ENCODE results near the gene GRID2. TPM values are rescaled to one million over a fixed set of nuclear protein-coding genes. Genes with fewer than 3 reads are reported as not detected.

Gene GRID2
- total RNA-seq, 6 experiments from 2014 or later = not detected

DNA sequence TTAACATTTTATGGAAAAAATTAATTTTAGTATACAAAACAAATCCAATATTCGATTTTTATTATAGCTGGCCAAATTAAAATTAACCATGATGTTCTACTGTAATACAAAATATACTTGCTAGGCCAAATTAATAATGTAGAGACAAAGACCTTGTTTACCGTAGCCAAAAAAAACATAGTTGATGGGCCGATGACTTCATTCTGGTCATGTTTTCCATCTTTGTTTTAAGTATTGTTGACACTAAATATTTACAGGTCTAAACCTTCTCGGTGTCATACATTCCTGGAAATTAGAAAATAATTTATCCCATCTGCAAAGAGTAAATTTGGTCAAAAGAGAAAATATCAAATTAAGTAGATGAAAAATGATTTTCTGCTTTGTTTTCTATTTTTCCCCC is 698.5 kb downstream of the GRID2 start:
- Mint-ChIP-seq H3K36me3 (ENCODE audit: low read depth) (no peaks in the 10 kb centered on the region; the same call in 1 of the 2 replicates), H3K9me3 (peaks cover 5% of the 10 kb centered on the region; the same call in 1 of the 2 replicates), H3K4me3 (no peak overlapping the region), H3K27ac (no peak overlapping the region), H3K4me1 (ENCODE audit: low read depth) (no peaks in the 10 kb centered on the region), H3K27me3 (ENCODE audit: insufficient read depth) (no peaks in the 10 kb centered on the region)
- DNase-seq = no peak
- TF ChIP-seq, protein P1, sequence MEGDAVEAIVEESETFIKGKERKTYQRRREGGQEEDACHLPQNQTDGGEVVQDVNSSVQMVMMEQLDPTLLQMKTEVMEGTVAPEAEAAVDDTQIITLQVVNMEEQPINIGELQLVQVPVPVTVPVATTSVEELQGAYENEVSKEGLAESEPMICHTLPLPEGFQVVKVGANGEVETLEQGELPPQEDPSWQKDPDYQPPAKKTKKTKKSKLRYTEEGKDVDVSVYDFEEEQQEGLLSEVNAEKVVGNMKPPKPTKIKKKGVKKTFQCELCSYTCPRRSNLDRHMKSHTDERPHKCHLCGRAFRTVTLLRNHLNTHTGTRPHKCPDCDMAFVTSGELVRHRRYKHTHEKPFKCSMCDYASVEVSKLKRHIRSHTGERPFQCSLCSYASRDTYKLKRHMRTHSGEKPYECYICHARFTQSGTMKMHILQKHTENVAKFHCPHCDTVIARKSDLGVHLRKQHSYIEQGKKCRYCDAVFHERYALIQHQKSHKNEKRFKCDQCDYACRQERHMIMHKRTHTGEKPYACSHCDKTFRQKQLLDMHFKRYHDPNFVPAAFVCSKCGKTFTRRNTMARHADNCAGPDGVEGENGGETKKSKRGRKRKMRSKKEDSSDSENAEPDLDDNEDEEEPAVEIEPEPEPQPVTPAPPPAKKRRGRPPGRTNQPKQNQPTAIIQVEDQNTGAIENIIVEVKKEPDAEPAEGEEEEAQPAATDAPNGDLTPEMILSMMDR (IDR thresholded peaks at IDR 0.05) = no peak

DNA sequence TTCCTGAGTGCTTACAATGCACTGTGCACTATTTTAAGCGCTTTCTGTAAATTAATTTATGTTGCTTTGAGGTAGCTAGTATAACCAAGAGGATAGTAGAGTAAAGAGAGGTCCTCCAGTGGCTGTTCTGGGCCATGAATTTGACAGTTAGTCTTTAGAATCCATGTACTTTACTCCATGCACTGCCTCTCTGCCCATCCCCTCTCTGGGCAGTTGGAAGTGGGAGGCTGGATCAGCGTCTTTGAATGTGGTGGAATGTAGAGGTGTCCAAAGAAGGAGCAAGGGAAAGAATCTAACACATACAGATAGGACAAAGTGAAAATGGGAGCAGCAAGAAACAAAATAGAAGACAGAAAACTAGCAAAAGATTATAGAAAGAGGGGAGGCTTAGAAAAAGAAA is 712.6 kb downstream of the GRID2 start:
- Mint-ChIP-seq H3K9me3 (peaks cover 29% of the 10 kb centered on the region), H3K36me3 (ENCODE audit: low read depth) (no peaks in the 10 kb centered on the region), H3K4me3 (no peak overlapping the region), H3K27ac (no peak overlapping the region), H3K4me1 (ENCODE audit: low read depth) (no peaks in the 10 kb centered on the region), H3K27me3 (ENCODE audit: insufficient read depth) (no peaks in the 10 kb centered on the region)
- TF ChIP-seq, protein P1 (IDR thresholded peaks at IDR 0.05) = no peak
- no peak for DNase-seq

DNA sequence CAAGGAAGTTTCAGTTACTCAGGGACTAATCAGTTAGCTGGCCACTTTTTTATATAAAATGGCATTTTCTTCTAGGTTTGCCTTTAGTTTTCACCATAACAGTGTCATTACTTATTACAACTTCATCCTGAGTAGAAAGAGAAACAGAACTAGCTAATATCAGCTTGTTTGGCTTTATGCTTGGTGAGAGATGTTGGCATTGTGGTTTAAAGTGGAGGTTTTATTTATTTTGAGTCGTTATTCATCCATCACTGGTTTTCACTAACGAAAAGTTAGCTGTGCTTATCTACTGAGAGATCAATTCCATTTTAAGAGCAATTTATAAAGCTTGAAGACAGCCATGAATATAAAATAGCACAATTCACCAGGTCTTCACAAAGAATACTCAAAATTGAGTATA is 714.5 kb downstream of the GRID2 start:
- DNase-seq = no peak
- H3K4me3 Mint-ChIP-seq = no peak overlapping the region
- H3K27ac Mint-ChIP-seq = no peak overlapping the region
- TF ChIP-seq, protein P1 (IDR thresholded peaks at IDR 0.05) = no peak
- peaks cover 18% of the 10 kb centered on the region for H3K9me3 Mint-ChIP-seq
- no peaks in the 10 kb centered on the region for H3K36me3 Mint-ChIP-seq (ENCODE audit: low read depth)
- H3K27me3 Mint-ChIP-seq (ENCODE audit: insufficient read depth) = no peaks in the 10 kb centered on the region
- H3K4me1 Mint-ChIP-seq (ENCODE audit: low read depth) = no peaks in the 10 kb centered on the region

DNA sequence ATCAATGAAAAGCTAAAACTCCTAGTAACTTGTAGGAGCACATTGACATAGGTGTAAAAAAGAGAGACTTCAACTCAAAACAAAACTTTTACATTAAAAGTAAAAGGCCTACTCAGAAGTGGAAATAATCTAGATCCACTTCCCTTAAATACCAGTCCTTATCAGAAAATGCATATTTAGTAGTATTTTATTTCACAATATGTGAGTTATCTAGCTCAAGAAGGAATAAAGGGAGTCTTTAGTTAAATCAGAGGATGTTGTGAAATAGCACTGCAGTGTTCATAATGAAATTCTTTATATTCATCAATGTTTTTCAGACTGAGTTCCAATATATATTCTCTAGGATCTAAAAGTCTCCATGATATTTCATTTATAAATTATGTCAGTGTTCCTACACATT is 715.0 kb downstream of the GRID2 start:
- no peaks in the 10 kb centered on the region for H3K4me1 Mint-ChIP-seq (ENCODE audit: low read depth)

DNA sequence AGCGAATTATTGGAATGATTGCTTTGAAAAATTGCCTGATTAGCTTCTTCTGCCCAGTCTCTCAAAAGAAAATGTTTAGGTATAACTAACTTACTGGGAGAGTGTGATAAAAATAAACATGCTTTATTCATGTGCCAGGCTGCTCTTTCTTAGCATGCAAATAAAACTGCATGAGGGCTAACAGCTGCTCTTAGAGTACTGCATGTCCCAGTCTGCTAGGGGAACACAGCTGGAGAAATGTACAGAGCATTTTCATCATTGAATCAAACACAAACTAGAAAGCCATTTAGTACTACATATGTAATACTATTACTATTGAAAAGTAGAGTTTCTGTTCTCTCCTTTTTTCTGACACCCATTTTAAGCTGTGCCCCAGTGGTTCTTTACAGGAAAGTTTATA is 726.0 kb downstream of the GRID2 start:
- no peaks in the 10 kb centered on the region for H3K4me1 Mint-ChIP-seq (ENCODE audit: low read depth)
- H3K4me3 Mint-ChIP-seq = no peak overlapping the region
- no peak for DNase-seq
- TF ChIP-seq, protein P1 (IDR thresholded peaks at IDR 0.05) = no peak
- H3K27ac Mint-ChIP-seq = no peak overlapping the region
- H3K36me3 Mint-ChIP-seq (ENCODE audit: low read depth) = no peaks in the 10 kb centered on the region; the same call in 1 of the 2 replicates
- H3K9me3 Mint-ChIP-seq = peaks cover 48% of the 10 kb centered on the region
- no peaks in the 10 kb centered on the region for H3K27me3 Mint-ChIP-seq (ENCODE audit: insufficient read depth)

More for the DNA sequence above, 715.0 kb downstream of the GRID2 start:
- TF ChIP-seq, protein P1 (IDR thresholded peaks at IDR 0.05) = no peak
- Mint-ChIP-seq H3K4me3 (no peak overlapping the region), H3K27me3 (ENCODE audit: insufficient read depth) (no peaks in the 10 kb centered on the region), H3K36me3 (ENCODE audit: low read depth) (no peaks in the 10 kb centered on the region), H3K9me3 (peaks cover 18% of the 10 kb centered on the region), H3K27ac (no peak overlapping the region)
- no peak for DNase-seq

DNA sequence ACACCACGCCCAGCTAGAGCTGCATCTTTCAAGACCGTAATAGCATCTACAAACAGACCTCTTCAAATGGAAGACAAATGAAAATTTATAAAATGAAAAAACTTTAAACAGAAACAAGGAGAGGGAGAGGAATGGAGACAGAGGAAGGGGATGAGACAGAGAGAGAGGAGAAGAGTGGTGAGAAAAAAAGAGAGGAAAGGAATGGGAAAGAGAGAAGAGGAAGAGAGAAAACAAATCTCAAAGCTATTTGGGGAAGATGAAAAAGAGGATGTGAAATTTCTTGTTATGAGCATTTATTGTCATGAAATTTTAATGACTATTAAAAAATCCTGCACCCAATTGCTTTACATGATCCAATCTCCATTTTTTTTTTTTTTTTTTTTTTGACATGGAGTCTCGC is 726.9 kb downstream of the GRID2 start:
- Mint-ChIP-seq H3K27ac (no peak overlapping the region), H3K27me3 (ENCODE audit: insufficient read depth) (no peaks in the 10 kb centered on the region)
- no peak for DNase-seq

More for the DNA sequence above, 726.9 kb downstream of the GRID2 start:
- peaks cover 53% of the 10 kb centered on the region for H3K9me3 Mint-ChIP-seq
- H3K4me3 Mint-ChIP-seq = no peak overlapping the region
- no peaks in the 10 kb centered on the region; the same call in 1 of the 2 replicates for H3K36me3 Mint-ChIP-seq (ENCODE audit: low read depth)
- TF ChIP-seq, protein P1 (IDR thresholded peaks at IDR 0.05) = no peak
- H3K4me1 Mint-ChIP-seq (ENCODE audit: low read depth) = no peaks in the 10 kb centered on the region
